Gastroesophageal sphincter (tissue), 2 donors: ENCODE data around the gene HSPBP1.

ENCODE experiments used
- EP300 ChIP-seq: sonication (generic); formaldehyde crosslinking; IDR thresholded peaks from one replicate; pipeline ENCODE4 v1.6.1; 2017; ENCODE audit warnings: antibody characterized with exemption, mild to moderate bottlenecking
- POLR2A ChIP-seq, 2 donors: fragments of 450-650 bp; IDR thresholded peaks; one replicate each; pipeline ENCODE4 v1.6.1; 2017; ENCODE audit warnings: antibody characterized with exemption in 2 of 2, mild to moderate bottlenecking in 2 of 2, moderate library complexity in 1 of 2
- POLR2AphosphoS5 ChIP-seq: sonication (generic); formaldehyde crosslinking; IDR thresholded peaks from one replicate; pipeline ENCODE4 v1.6.1; 2017; ENCODE audit warnings: antibody characterized with exemption

DNA sequence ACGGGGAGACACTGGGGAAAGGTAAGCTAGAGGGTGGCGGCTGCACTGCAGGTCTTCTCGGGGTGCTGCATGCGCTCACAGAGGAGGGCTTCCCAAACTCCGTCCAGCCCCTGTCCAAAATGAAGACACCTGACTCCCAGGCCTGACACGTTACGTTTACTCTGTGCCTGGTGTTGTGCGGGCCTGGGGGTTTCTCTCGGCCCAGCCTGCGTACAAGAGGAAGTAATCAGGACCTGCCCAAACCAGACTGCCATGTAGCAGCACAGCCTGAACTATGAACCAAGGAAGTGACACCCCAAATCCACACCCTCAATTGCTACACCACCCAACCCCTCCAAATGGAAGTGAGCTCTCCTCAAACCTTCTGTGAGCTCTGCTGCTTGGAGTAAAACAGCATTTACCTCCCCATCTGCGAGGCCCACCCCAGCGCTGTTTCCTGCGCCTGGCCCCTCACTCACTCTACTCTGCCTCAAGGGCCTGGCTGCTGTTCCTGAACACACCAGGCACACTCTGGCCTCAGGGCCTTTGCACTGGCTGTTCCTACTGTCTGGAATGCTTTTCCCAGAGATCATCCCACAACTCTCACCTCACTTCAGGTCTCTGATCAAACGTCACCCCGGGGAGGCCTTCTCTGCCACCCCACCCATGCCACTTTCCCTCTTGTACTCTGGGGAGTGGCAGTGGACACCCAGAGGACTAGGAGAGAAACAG lies 3.0 kb downstream of the HSPBP1 start:
- TF ChIP-seq POLR2AphosphoS5: no peak
- no peak for TF ChIP-seq EP300
- TF ChIP-seq POLR2A (IDR thresholded peaks at IDR 0.05): no peak
